Tibial artery (tissue), 4 donors: ENCODE results near the gene SLC29A3.

Source experiments
- DNase-seq, 2 donors: peaks; one replicate each; pipeline ENCODE4 v3.0.0-alpha.2; 2019
- H3K27ac ChIP-seq, 2 donors: fragments of 200-600 bp; sonication (generic) in 1 of 2; 1 replicate in 1 of 2; 2 replicates in 1 of 2; pipeline ENCODE4 v1.5.1; 2018 to 2019; ENCODE audit warnings: mild to moderate bottlenecking in 1 of 2
- H3K27me3 ChIP-seq, 2 donors: fragments of 200-600 bp; sonication (generic) in 1 of 2; one replicate each; pipeline versions ENCODE4 v1.5.1 to v1.6.0; 2016 to 2019
- H3K36me3 ChIP-seq, 3 donors: fragments of 200-600 bp; sonication (generic) in 2 of 3; one replicate each; pipeline ENCODE4 v1.5.1; 2016 to 2019; ENCODE audit warnings: mild to moderate bottlenecking in 2 of 3
- H3K4me1 ChIP-seq, 4 donors: fragments of 200-600 bp; sonication (generic) in 2 of 4; 1 replicate in 3 of 4; 2 replicates in 1 of 4; pipeline ENCODE4 v1.5.1; 2016 to 2019
- H3K4me3 ChIP-seq, 2 donors: fragments of 200-600 bp; sonication (generic) in 1 of 2; 1 replicate in 1 of 2; 2 replicates in 1 of 2; pipeline ENCODE4 v1.5.1; 2018 to 2019; ENCODE audit warnings: mild to moderate bottlenecking in 2 of 2
- H3K9me3 ChIP-seq, 3 donors: fragments of 200-600 bp; sonication (generic) in 1 of 3; one replicate each; pipeline ENCODE4 v1.5.1; 2016 to 2019
- CTCF ChIP-seq, 2 experiments: fragments of 200-600 bp in 1 of 2; fragments of 450-650 bp in 1 of 2; IDR thresholded peaks; one replicate each; pipeline ENCODE4 v1.5.1; 2017 to 2019; ENCODE audit warnings: antibody characterized with exemption in 2 of 2, mild to moderate bottlenecking in 1 of 2, moderate library complexity in 1 of 2
- intact Hi-C: fragments of 100-400 bp; cut with DNase I; formaldehyde crosslinking; loops from one replicate; pipeline ENCODE4 v1.15.0; 2023; ENCODE audit warnings: low total_unique reads

SLC29A3 gene

DNA sequence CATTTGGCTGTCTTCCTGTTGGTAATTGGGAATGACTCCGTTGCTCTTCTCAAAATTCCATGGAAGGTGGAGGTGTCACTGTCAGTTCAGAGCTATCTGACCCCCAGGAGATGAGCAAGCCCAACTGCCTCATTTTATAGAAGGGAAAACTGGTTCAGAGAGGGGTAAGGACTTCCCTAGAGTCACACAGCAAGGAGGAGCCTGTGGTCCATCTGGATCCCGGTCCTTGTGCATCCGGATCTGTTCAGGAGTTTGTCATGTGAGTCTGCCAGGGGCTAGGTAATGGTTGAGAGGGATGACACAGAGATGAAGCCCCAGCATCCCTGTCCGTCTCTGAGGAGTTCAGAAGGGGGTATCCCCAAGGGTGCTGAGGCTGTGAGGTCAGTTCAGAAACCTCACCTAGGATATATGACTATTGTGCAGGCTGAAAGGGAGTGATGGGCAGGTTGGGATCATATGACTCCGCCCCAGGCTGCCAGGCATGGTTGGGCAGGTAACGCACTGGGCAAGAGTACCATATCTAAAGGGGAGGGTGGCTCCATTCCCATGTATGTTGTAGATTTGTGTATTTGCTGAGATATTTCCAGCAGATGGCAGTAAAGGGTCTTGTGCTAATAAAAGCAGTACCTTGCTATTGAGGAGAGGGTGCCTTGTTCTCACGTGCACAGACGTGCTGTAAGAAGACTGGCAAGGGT, 16.0 kb upstream of the SLC29A3 start:
- Histone ChIP-seq H3K27ac (no peak overlapping the region), H3K9me3 (no peaks in the 10 kb centered on the region), H3K27me3 (no peaks in the 10 kb centered on the region), H3K4me3 (no peak overlapping the region), H3K4me1 (no peaks in the 10 kb centered on the region), H3K36me3 (peaks cover 0 to 13% (median 3%) of the 10 kb centered on the region in 3 donors)
- intact Hi-C loops = no loop called here
- peak in 1 of 2 experiments; percentile 44 for TF ChIP-seq CTCF (IDR thresholded peaks at IDR 0.05)
- no peak for DNase-seq

- Histone ChIP-seq H3K9me3 (no peaks in the 10 kb centered on the region), H3K4me3 (no peak overlapping the region), H3K27ac (no peak overlapping the region), H3K27me3 (no peaks in the 10 kb centered on the region), H3K4me1 (no peaks in the 10 kb centered on the region), H3K36me3 (peaks cover 0 to 11% (median 0%) of the 10 kb centered on the region in 3 donors)
- no peak for TF ChIP-seq CTCF (IDR thresholded peaks at IDR 0.05)
- no peak for DNase-seq
- intact Hi-C loops = no loop called here
Measured at GRCh38 chr10:71303569-71303907, 15.5 kb upstream of the SLC29A3 start.

DNA sequence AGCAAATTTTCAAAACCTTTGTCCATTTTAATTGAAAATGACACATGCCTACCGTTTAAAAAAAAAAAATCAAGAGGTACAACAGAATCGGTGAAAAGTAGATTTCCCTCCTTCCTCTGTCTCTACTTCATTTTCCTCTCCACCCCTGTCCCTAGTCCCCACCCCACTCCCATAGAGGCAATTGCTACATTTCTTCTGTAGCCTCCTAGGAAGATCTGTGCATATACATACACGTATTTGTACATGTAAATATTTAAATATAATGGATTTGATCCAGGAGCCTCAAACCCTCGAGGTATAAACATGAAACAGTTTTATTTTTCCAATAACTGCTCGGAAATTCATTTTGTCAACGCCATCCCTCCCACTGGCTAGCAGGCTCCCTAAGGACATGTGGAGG, 14.1 kb upstream of the SLC29A3 start:
- DNase-seq = no peak
- Histone ChIP-seq H3K4me1 (no peaks in the 10 kb centered on the region), H3K27me3 (peaks cover 0 to 3% of the 10 kb centered on the region in 2 donors), H3K36me3 (peaks cover 0 to 6% (median 0%) of the 10 kb centered on the region in 3 donors), H3K4me3 (no peak overlapping the region), H3K27ac (no peak overlapping the region), H3K9me3 (no peaks in the 10 kb centered on the region)
- TF ChIP-seq CTCF (IDR thresholded peaks at IDR 0.05) = no peak
- intact Hi-C loops = no loop called here

GRCh38 chr10:71306979-71307378, 12.1 kb upstream of the SLC29A3 start:
- no peak overlapping the region for H3K27ac ChIP-seq
- H3K27me3 ChIP-seq = peaks cover 0 to 3% of the 10 kb centered on the region in 2 donors
- H3K36me3 ChIP-seq = no peaks in the 10 kb centered on the region
- H3K4me1 ChIP-seq = no peaks in the 10 kb centered on the region
- DNase-seq = no peak
- H3K4me3 ChIP-seq = no peak overlapping the region
- intact Hi-C loops = no loop called here
- no peaks in the 10 kb centered on the region for H3K9me3 ChIP-seq
- no peak for TF ChIP-seq CTCF (IDR thresholded peaks at IDR 0.05)

GRCh38 chr10:71307469-71308085, 11.5 kb upstream of the SLC29A3 start:
- H3K4me3 ChIP-seq = no peak overlapping the region
- H3K4me1 ChIP-seq = peaks cover 0 to under 1% (median 0%) of the 10 kb centered on the region in 4 donors
- H3K9me3 ChIP-seq = no peaks in the 10 kb centered on the region
- no peak for TF ChIP-seq CTCF (IDR thresholded peaks at IDR 0.05)
- no peaks in the 10 kb centered on the region for H3K36me3 ChIP-seq
- peaks cover 0 to 3% of the 10 kb centered on the region in 2 donors for H3K27me3 ChIP-seq
- H3K27ac ChIP-seq = no peak overlapping the region
- DNase-seq = peak in 1 of 2 donors; percentile 30
- intact Hi-C loops = no loop called here
